Neural progenitor cell (in vitro differentiated cells): ENCODE data around the gene DNLZ.

Experiments
- CTCF ChIP-seq: fragments of 200-600 bp; sonication (generic); IDR thresholded peaks from 2 replicates; pipeline ENCODE4 v1.5.1; 2017; ENCODE audit warnings: antibody characterized with exemption, mild to moderate bottlenecking
- EZH2 ChIP-seq: fragments of 200-600 bp; sonication (generic); IDR thresholded peaks from 2 replicates; pipeline ENCODE4 v1.6.1; 2017; ENCODE audit warnings: antibody characterized with exemption, mild to moderate bottlenecking, moderate library complexity
- EZH2phosphoT487 ChIP-seq: fragments of 200-600 bp; sonication (generic); IDR thresholded peaks from 2 replicates; pipeline ENCODE4 v1.6.1; 2017; ENCODE audit warnings: antibody characterized with exemption

DNA sequence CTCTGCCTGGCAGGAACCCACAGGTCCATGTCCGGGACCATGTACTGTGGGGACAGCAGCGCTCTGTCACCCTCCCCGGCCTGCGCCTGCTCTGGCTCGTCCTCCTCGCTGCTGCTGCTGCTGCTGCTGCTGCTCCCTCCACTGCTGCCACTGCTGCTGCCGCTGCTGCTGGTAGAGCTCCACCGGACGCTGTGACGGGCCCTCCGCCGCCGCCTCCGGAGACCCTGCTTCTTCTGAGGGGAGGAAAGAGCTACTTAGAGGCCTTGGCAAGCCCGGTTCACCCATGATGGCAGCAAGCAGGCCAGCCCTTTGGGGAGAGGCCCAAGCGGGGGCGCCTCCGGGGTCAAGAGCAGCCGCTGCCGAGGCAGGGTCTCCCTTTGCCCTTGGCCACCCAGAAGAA lies 19.9 kb upstream of the DNLZ start:
- TF ChIP-seq CTCF = no peak
- TF ChIP-seq EZH2phosphoT487 = no peak
- no peak for TF ChIP-seq EZH2
